CD4-positive, alpha-beta T cell (primary cell): ENCODE measurements around the gene FKBP1A. TPM values are rescaled to one million over a fixed set of nuclear protein-coding genes. Genes with fewer than 3 reads are reported as not detected.
A peak's percentile ranks its signal among the peaks of the same experiment; 100 is the strongest.

Experiments
- ATAC-seq: fragments of 200-7000 bp; cut with Tn5 transposase; one replicate; pipeline ENCODE4 v1.10.0; 2022; ENCODE audit warnings: mild to moderate bottlenecking; ENCODE audit not compliant: poor library complexity
- CTCF ChIA-PET: fragments of 350-600 bp; sonication (Branson Sonifier 250); formaldehyde crosslinking; loops from one replicate; lab custom pipeline; 2021; ENCODE audit warnings: antibody characterized with exemption, inconsistent platforms; lab: Charles Lee
- POLR2A ChIA-PET: fragments of 350-600 bp; sonication (Branson Sonifier 250); formaldehyde crosslinking; loops from one replicate; lab custom pipeline; 2021; ENCODE audit warnings: antibody characterized with exemption, inconsistent platforms; lab: Charles Lee
- DNase-seq, 14 experiments: peaks; one replicate each; pipeline ENCODE4 v3.0.0-alpha.2; 2013 to 2020; ENCODE audit warnings: mixed read lengths in 2 of 14
- H3K27ac ChIP-seq, 2 donors: one replicate each; pipeline versions ENCODE4 v1.5.1 to v1.7.0; 2013; ENCODE audit warnings: low read length in 2 of 2, low read depth in 1 of 2, mild to moderate bottlenecking in 1 of 2
- H3K27me3 ChIP-seq, 2 experiments: 1 replicate in 1 of 2; 2 replicates in 1 of 2; pipeline versions ENCODE4 v1.6.1 to v1.7.0; 2013; ENCODE audit warnings: low read length in 2 of 2, control low read depth in 1 of 2, mild to moderate bottlenecking in 1 of 2, moderate library complexity in 1 of 2; ENCODE audit not compliant: insufficient read depth in 2 of 2, control insufficient read depth in 1 of 2
- H3K36me3 ChIP-seq: one replicate; pipeline ENCODE4 v1.6.1; 2013; ENCODE audit warnings: low read length, control low read depth; ENCODE audit not compliant: insufficient read depth
- H3K4me1 ChIP-seq: one replicate; pipeline ENCODE4 v1.6.1; 2013; ENCODE audit warnings: low read length, control low read depth; ENCODE audit not compliant: insufficient read depth
- H3K4me3 ChIP-seq: one replicate; pipeline ENCODE4 v1.5.1; 2013; ENCODE audit warnings: mild to moderate bottlenecking, low read length, moderate library complexity
- H3K9me3 ChIP-seq, 2 experiments: 1 replicate in 1 of 2; 2 replicates in 1 of 2; pipeline versions ENCODE4 v1.6.1 to v1.7.0; 2013; ENCODE audit warnings: low read length in 2 of 2, mild to moderate bottlenecking in 2 of 2, control low read depth in 1 of 2, moderate library complexity in 1 of 2; ENCODE audit not compliant: control insufficient read depth in 1 of 2, insufficient read depth in 1 of 2
- H3K27ac Mint-ChIP-seq: one replicate; pipeline ENCODE4 v1.8.0; 2020; ENCODE audit warnings: mixed read lengths
- H3K27me3 Mint-ChIP-seq: one replicate; pipeline ENCODE4 v1.8.0; 2021; ENCODE audit warnings: mixed read lengths
- H3K36me3 Mint-ChIP-seq: one replicate; pipeline ENCODE4 v1.8.0; 2021; ENCODE audit warnings: low read depth, mixed read lengths
- H3K4me1 Mint-ChIP-seq: one replicate; pipeline ENCODE4 v1.8.0; 2021; ENCODE audit warnings: low read depth, mixed read lengths
- H3K4me3 Mint-ChIP-seq: one replicate; pipeline ENCODE4 v1.8.0; 2020; ENCODE audit warnings: mild to moderate bottlenecking, mixed read lengths
- H3K9me3 Mint-ChIP-seq: one replicate; pipeline ENCODE4 v1.8.0; 2020; ENCODE audit warnings: mixed read lengths
- intact Hi-C, 2 experiments: fragments of 100-400 bp; cut with DNase I in 1 of 2; cut with micrococcal nuclease in 1 of 2; formaldehyde crosslinking; loops; one replicate each; pipeline versions ENCODE4 v1.15.1 to v1.9.0; 2023 to 2025; cut with DNase I, micrococcal nuclease
- total RNA-seq, 174 experiments: library from RNA in 2 of 174; stranded (reverse) in 2 of 174; gene quantifications; one replicate each; pipeline ENCODE4 v1.2.3 and lab custom pipeline; 2021 to 2026
- TF ChIP-seq, protein P1 (sequence below): fragments of 200-600 bp; IDR thresholded peaks from one replicate; pipeline ENCODE4 v1.8.0; 2022; ENCODE audit warnings: antibody characterized with exemption, mild to moderate bottlenecking

The FKBP1A gene
- total RNA-seq, 2 experiments from 2014 or later: 43.3 to 45.4 TPM

DNA sequence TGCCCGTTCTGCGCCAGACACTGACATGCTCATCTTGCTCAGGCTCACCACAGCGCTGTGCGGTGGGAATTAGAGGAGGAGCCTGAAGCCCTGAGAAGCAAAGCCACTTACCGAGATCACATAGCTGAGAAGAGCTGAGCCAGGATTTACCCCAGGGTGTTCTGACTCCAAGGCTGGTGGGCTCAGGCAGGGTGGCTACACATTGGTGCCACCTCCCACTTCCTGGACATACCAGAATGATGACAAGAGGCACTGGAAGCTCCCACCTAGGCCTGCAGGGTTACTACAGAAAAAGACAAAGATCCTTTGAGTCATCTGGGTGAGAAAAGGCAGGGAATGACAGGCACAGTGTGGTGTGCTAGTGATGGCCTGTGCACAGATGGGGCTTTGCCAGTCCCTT is 24.4 kb upstream of the FKBP1A start:
- peaks cover 9% of the 10 kb centered on the region for H3K9me3 Mint-ChIP-seq
- H3K36me3 Mint-ChIP-seq: peaks cover 5% of the 10 kb centered on the region
- ChIA-PET CTCF (no interaction called here), POLR2A (no interaction called here)
- Histone ChIP-seq H3K4me1 (no peaks in the 10 kb centered on the region), H3K27ac (no peak overlapping the region), H3K36me3 (no peaks in the 10 kb centered on the region), H3K27me3 (peaks cover 0 to 9% of the 10 kb centered on the region in 2 experiments), H3K4me3 (no peak overlapping the region), H3K9me3 (peaks cover 11 to 30% of the 10 kb centered on the region in 2 experiments)
- H3K4me3 Mint-ChIP-seq: no peak overlapping the region
- ATAC-seq (no peak), DNase-seq (no peak)
- no peaks in the 10 kb centered on the region for H3K4me1 Mint-ChIP-seq
- peaks cover 5% of the 10 kb centered on the region for H3K27me3 Mint-ChIP-seq
- no peak overlapping the region for H3K27ac Mint-ChIP-seq
- intact Hi-C loops: no loop called here
- TF ChIP-seq, protein P1, sequence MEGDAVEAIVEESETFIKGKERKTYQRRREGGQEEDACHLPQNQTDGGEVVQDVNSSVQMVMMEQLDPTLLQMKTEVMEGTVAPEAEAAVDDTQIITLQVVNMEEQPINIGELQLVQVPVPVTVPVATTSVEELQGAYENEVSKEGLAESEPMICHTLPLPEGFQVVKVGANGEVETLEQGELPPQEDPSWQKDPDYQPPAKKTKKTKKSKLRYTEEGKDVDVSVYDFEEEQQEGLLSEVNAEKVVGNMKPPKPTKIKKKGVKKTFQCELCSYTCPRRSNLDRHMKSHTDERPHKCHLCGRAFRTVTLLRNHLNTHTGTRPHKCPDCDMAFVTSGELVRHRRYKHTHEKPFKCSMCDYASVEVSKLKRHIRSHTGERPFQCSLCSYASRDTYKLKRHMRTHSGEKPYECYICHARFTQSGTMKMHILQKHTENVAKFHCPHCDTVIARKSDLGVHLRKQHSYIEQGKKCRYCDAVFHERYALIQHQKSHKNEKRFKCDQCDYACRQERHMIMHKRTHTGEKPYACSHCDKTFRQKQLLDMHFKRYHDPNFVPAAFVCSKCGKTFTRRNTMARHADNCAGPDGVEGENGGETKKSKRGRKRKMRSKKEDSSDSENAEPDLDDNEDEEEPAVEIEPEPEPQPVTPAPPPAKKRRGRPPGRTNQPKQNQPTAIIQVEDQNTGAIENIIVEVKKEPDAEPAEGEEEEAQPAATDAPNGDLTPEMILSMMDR: no peak

DNA sequence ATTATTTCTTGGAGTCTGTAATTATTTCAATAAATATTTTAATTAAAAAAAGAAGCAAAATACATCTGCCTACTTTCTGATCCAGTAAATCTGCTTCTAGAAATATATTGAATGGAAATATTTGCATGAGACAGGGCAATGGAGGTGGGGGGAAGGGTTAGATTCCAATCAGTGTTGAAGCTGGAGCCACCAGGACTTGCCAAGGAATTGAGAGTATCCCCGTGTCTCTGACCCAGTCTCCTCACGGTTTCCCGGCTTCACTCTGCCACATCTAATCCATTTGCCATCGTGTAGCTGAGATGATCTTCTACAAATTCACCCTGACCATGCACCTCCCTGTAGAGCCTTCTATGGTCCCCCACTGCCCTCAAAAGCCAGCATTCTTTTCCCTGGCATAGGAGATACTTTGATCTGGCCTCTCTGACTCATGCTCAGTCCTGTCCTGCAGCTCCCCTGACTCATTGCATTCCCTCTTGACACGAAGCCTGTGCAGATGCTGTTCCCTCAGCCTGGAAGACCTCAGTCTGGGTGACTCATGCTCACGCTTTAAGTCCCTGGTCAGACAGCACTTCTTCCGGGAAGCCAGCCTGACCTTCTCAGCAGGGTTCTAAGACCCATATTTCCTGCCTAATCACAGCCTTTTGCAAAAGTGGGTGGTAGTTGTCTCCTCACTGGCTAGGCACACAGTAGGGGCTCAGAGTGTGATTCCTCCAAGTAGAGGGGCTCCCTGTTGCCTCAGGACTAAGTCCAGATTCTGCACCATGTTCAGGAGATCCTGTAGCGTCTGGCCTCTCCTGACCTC is 23.0 kb upstream of the FKBP1A start:
- Mint-ChIP-seq H3K27ac (no peak overlapping the region), H3K36me3 (peaks cover 5% of the 10 kb centered on the region)
- no peak for ATAC-seq

DNA sequence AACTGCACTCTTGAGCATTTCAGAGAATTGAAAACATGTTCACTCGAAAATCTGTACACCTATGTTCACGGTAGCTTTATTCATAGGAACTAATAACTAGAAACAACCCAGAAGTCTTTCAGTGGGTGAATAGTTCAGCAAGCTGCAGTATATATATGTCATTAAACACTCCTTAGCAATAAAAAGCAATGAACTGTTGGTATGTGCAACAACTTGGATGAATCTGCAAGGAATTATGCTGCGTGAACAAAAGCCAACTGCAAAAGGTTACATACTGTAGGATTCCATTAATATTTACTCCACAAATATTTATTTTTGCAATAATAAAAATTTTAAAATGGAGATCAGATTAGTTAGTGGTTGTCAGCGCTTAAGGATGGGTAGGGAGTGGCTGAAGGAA is 22.1 kb upstream of the FKBP1A start:
- TF ChIP-seq, protein P1: no peak

More for the DNA sequence above, 23.0 kb upstream of the FKBP1A start:
- no peaks in the 10 kb centered on the region for H3K4me1 ChIP-seq
- intact Hi-C loops: no loop called here
- peak in 2 of 14 experiments; percentile 27 to 47 for DNase-seq
- CTCF ChIA-PET: no interaction called here
- H3K36me3 ChIP-seq: no peaks in the 10 kb centered on the region
- H3K9me3 ChIP-seq: peaks cover 6 to 27% of the 10 kb centered on the region in 2 experiments
- TF ChIP-seq, protein P1: no peak
- POLR2A ChIA-PET: no interaction called here
- no peak overlapping the region for H3K27ac ChIP-seq
- Mint-ChIP-seq H3K4me1 (no peaks in the 10 kb centered on the region), H3K4me3 (no peak overlapping the region), H3K27me3 (peaks cover 5% of the 10 kb centered on the region), H3K9me3 (peaks cover 7% of the 10 kb centered on the region)
- no peak overlapping the region for H3K4me3 ChIP-seq
- peaks cover 0 to 9% of the 10 kb centered on the region in 2 experiments for H3K27me3 ChIP-seq

More for the DNA sequence above, 22.1 kb upstream of the FKBP1A start:
- peaks cover 3% of the 10 kb centered on the region for H3K9me3 Mint-ChIP-seq
- no peaks in the 10 kb centered on the region for H3K4me1 Mint-ChIP-seq
- H3K4me1 ChIP-seq: no peaks in the 10 kb centered on the region
- H3K4me3 Mint-ChIP-seq: no peak overlapping the region
- H3K27me3 ChIP-seq: peaks cover under 1 to 9% of the 10 kb centered on the region in 2 experiments
- intact Hi-C loops: no loop called here
- peaks cover 5 to 18% of the 10 kb centered on the region in 2 experiments for H3K9me3 ChIP-seq
- DNase-seq: no peak
- H3K36me3 Mint-ChIP-seq: peaks cover 5% of the 10 kb centered on the region
- no peaks in the 10 kb centered on the region for H3K36me3 ChIP-seq
- no peak overlapping the region for H3K27ac Mint-ChIP-seq
- POLR2A ChIA-PET: no interaction called here
- ATAC-seq: no peak
- H3K4me3 ChIP-seq: no peak overlapping the region
- H3K27me3 Mint-ChIP-seq: peaks cover 5% of the 10 kb centered on the region
- CTCF ChIA-PET: no interaction called here
- no peak overlapping the region for H3K27ac ChIP-seq
